ENCODE results near the gene GPR150. TPM values are rescaled to one million over a fixed set of nuclear protein-coding genes. Genes with fewer than 3 reads are reported as not detected.

Gene GPR150
- total and polyA plus RNA-seq, 9 of the 15 experiments (the other 6 are each of a cell fraction or from before 2014, with no cell fraction given) = not detected

DNA sequence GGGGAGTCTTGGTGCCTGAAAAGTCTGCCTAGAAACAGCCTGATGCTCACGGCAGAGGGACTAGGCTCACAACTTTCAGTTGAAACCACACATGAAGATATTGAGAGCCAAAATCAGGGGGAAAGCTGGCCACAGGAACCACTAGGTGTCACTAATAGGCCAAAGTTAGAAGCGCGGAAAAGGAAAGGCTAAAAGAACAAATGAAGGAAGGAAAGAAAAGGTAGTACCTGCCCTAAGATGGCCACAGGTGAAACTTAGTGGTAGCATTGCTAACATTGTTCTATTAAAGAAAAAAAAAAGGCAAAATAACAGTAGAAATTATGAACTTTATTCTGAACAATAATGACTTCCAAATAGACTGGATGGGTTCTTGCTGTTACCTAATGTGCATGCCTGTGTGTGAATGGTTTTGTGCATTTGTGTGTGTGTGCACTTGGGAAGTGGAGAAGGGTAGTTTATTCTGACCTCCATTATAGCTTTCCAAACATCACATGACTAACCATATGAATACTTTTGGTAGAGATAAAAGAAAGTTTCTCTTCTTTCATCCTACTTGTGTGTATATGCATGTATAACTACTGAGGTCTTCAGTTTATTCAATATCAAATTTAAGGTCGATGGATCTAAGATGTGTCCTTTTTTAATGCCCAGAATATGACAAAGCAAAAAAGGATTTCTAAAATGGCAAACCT is 24.6 kb downstream of the GPR150 start (continued):
- TF ChIP-seq ARID3B (CRISPR knock-in tag; IDR thresholded peaks at IDR 0.05; ENCODE audit: borderline replicate concordance) (no peak), TOE1 (IDR thresholded peaks at IDR 0.05; ENCODE audit: borderline replicate concordance) (peak; percentile 58; the same call in 1 of the 2 replicates), TOE1 (CRISPR knock-in tag; IDR thresholded peaks at IDR 0.05; ENCODE audit: borderline replicate concordance, low read depth) (no peak), NCOR1 (IDR thresholded peaks at IDR 0.05) (peak; percentile 20; the same call in 1 of the 2 replicates), ZNF511 (CRISPR knock-in tag; IDR thresholded peaks at IDR 0.05) (no peak), ZNF408 (CRISPR knock-in tag; IDR thresholded peaks at IDR 0.05; ENCODE audit: low read depth) (no peak), BRD9 (IDR thresholded peaks at IDR 0.05; ENCODE audit: low read depth, partially characterized antibody) (peak; percentile 75), ZNF232 (CRISPR knock-in tag; IDR thresholded peaks at IDR 0.05) (no peak), XRCC5 (IDR thresholded peaks at IDR 0.05; ENCODE audit: low read depth, low read length) (0 out of 2 replicates have a peak, but pooled peaks have one; percentile 35), ZNF277 (CRISPR knock-in tag; IDR thresholded peaks at IDR 0.05; ENCODE audit: borderline replicate concordance) (no peak), ESRRA (IDR thresholded peaks at IDR 0.05; ENCODE audit: borderline replicate concordance, low read depth) (no peak), TRIM24 (IDR thresholded peaks at IDR 0.05) (0 out of 4 replicates have a peak, but pooled peaks of 1 of the 2 experiments have one; percentile 29), ZBTB8A (IDR thresholded peaks at IDR 0.05; ENCODE audit: partially characterized antibody) (no peak), SNAPC5 (CRISPR knock-in tag; IDR thresholded peaks at IDR 0.05) (no peak)
- TF ChIP-seq, protein P1, sequence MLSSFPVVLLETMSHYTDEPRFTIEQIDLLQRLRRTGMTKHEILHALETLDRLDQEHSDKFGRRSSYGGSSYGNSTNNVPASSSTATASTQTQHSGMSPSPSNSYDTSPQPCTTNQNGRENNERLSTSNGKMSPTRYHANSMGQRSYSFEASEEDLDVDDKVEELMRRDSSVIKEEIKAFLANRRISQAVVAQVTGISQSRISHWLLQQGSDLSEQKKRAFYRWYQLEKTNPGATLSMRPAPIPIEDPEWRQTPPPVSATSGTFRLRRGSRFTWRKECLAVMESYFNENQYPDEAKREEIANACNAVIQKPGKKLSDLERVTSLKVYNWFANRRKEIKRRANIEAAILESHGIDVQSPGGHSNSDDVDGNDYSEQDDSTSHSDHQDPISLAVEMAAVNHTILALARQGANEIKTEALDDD (IDR thresholded peaks at IDR 0.05) = no peak
- TF ChIP-seq, protein P2, sequence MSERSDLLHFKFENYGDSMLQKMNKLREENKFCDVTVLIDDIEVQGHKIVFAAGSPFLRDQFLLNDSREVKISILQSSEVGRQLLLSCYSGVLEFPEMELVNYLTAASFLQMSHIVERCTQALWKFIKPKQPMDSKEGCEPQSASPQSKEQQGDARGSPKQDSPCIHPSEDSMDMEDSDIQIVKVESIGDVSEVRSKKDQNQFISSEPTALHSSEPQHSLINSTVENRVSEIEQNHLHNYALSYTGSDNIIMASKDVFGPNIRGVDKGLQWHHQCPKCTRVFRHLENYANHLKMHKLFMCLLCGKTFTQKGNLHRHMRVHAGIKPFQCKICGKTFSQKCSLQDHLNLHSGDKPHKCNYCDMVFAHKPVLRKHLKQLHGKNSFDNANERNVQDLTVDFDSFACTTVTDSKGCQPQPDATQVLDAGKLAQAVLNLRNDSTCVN (CRISPR knock-in tag; IDR thresholded peaks at IDR 0.05) = no peak
- TF ChIP-seq, protein P3, sequence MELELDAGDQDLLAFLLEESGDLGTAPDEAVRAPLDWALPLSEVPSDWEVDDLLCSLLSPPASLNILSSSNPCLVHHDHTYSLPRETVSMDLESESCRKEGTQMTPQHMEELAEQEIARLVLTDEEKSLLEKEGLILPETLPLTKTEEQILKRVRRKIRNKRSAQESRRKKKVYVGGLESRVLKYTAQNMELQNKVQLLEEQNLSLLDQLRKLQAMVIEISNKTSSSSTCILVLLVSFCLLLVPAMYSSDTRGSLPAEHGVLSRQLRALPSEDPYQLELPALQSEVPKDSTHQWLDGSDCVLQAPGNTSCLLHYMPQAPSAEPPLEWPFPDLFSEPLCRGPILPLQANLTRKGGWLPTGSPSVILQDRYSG (tag; conservative IDR thresholded peaks at IDR 0.05; ENCODE audit: low read depth) = no peak
- TF ChIP-seq, protein P4, sequence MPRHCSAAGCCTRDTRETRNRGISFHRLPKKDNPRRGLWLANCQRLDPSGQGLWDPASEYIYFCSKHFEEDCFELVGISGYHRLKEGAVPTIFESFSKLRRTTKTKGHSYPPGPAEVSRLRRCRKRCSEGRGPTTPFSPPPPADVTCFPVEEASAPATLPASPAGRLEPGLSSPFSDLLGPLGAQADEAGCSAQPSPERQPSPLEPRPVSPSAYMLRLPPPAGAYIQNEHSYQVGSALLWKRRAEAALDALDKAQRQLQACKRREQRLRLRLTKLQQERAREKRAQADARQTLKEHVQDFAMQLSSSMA (CRISPR knock-in tag; IDR thresholded peaks at IDR 0.05) = no peak
- TF ChIP-seq, protein P5, sequence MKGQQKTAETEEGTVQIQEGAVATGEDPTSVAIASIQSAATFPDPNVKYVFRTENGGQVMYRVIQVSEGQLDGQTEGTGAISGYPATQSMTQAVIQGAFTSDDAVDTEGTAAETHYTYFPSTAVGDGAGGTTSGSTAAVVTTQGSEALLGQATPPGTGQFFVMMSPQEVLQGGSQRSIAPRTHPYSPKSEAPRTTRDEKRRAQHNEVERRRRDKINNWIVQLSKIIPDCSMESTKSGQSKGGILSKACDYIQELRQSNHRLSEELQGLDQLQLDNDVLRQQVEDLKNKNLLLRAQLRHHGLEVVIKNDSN (CRISPR knock-in tag; IDR thresholded peaks at IDR 0.05) = no peak
